ENCODE data around the gene ITPR2.

ITPR2 gene

DNA sequence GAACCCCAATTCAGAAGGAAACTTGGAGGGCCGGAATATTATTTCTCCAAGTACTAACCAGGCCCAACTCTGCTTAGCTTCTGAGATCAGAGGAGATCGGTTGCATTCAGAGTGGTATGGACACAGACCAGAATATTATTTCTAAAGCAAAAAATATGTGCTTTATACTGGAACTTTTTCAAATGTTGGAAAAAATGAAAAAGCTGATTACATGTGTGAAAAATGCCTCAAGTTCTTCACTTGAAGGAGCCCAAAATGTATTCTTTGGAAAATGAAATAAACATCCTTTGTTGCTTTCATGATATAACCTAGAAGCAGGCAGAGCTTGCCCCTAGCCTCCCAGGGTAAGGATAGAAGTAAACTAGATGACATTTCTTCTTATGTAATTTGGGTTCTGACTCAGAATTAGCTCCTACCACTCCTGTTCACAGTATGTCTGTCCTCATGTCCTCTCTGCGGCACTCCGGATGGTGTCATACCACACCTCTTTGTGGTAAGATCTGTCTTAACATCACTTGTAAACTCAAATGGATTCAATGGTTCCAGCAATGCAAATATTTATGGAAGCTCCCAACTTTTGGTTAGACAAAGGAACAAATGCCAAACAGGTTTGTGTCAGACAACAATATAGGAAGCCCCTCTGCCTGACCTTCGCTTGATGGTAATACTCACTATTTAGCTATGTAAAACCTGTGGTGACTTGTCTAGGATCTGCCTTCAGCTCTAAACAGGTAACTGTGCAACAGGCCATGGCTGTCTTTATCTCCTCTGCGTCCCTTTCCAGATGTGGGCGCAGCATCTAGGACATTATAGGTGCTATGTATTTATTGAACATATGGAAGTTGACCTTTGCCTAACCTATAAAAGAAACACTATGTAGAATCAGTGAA, 459.1 kb downstream of the ITPR2 start:
- H3K27me3 ChIP-seq (replicated peaks; ENCODE audit: insufficient read depth, low read length) = no peaks in the 10 kb centered on the region
- H3K79me2 ChIP-seq (ENCODE audit: low read length) = no peaks in the 10 kb centered on the region
- H3K36me3 ChIP-seq (replicated peaks; ENCODE audit: insufficient read depth, low read length) = no peaks in the 10 kb centered on the region
- DNase-seq = no peak
- no peak overlapping the region for H2AFZ ChIP-seq (ENCODE audit: low read length)
- no peaks in the 10 kb centered on the region for H3K4me1 ChIP-seq (ENCODE audit: low read length)
- H3K9me2 ChIP-seq (replicated peaks; ENCODE audit: insufficient read depth, low read length) = no peaks in the 10 kb centered on the region
- H3K9ac ChIP-seq (ENCODE audit: low read length) = no peak overlapping the region
- no peaks in the 10 kb centered on the region for H3F3A ChIP-seq (ENCODE audit: insufficient read depth, low read length)
- no peak overlapping the region for H3K4me2 ChIP-seq (ENCODE audit: low read depth, low read length)
- H3K27ac ChIP-seq (ENCODE audit: low read length) = no peak overlapping the region
- no peaks in the 10 kb centered on the region for H4K20me1 ChIP-seq (ENCODE audit: insufficient read depth, low read length)
- H3K9me3 ChIP-seq (replicated peaks; ENCODE audit: insufficient read depth, low read length) = no peaks in the 10 kb centered on the region
- TF ChIP-seq EZH2 (optimal IDR thresholded peaks at IDR 0.05; ENCODE audit: low read depth, low read length) (no peak), EZH2phosphoT487 (IDR thresholded peaks at IDR 0.05; ENCODE audit: low read length) (no peak), CTCF (IDR thresholded peaks at IDR 0.05; ENCODE audit: low read length) (no peak)
- no peak overlapping the region for H3K4me3 ChIP-seq (ENCODE audit: low read length)

GRCh38 chr12:26372866-26373265, 460.1 kb downstream of the ITPR2 start:
- Histone ChIP-seq H4K20me1 (ENCODE audit: insufficient read depth, low read length) (no peaks in the 10 kb centered on the region), H3K36me3 (replicated peaks; ENCODE audit: insufficient read depth, low read length) (no peaks in the 10 kb centered on the region), H3K4me3 (ENCODE audit: low read length) (no peak overlapping the region), H3K79me2 (ENCODE audit: low read length) (no peaks in the 10 kb centered on the region), H3K4me1 (ENCODE audit: low read length) (no peaks in the 10 kb centered on the region), H3F3A (ENCODE audit: insufficient read depth, low read length) (no peaks in the 10 kb centered on the region), H3K9me3 (replicated peaks; ENCODE audit: insufficient read depth, low read length) (no peaks in the 10 kb centered on the region), H3K27ac (ENCODE audit: low read length) (no peak overlapping the region), H3K4me2 (ENCODE audit: low read depth, low read length) (no peak overlapping the region), H3K27me3 (replicated peaks; ENCODE audit: insufficient read depth, low read length) (no peaks in the 10 kb centered on the region), H2AFZ (ENCODE audit: low read length) (no peak overlapping the region), H3K9me2 (replicated peaks; ENCODE audit: insufficient read depth, low read length) (no peaks in the 10 kb centered on the region), H3K9ac (ENCODE audit: low read length) (no peak overlapping the region)
- TF ChIP-seq CTCF (IDR thresholded peaks at IDR 0.05; ENCODE audit: low read length) (no peak), EZH2phosphoT487 (IDR thresholded peaks at IDR 0.05; ENCODE audit: low read length) (no peak), EZH2 (optimal IDR thresholded peaks at IDR 0.05; ENCODE audit: low read depth, low read length) (no peak)
- DNase-seq = no peak

GRCh38 chr12:26370098-26370497, 462.9 kb downstream of the ITPR2 start:
- Histone ChIP-seq H3K27ac (ENCODE audit: low read length) (no peak overlapping the region), H3K4me3 (ENCODE audit: low read length) (no peak overlapping the region), H3K4me2 (ENCODE audit: low read depth, low read length) (no peak overlapping the region), H3K9me3 (replicated peaks; ENCODE audit: insufficient read depth, low read length) (no peaks in the 10 kb centered on the region), H3F3A (ENCODE audit: insufficient read depth, low read length) (no peaks in the 10 kb centered on the region), H3K9me2 (replicated peaks; ENCODE audit: insufficient read depth, low read length) (no peaks in the 10 kb centered on the region), H3K79me2 (ENCODE audit: low read length) (no peaks in the 10 kb centered on the region), H3K4me1 (ENCODE audit: low read length) (no peaks in the 10 kb centered on the region), H3K9ac (ENCODE audit: low read length) (no peak overlapping the region), H4K20me1 (ENCODE audit: insufficient read depth, low read length) (no peaks in the 10 kb centered on the region), H2AFZ (ENCODE audit: low read length) (no peak overlapping the region), H3K36me3 (replicated peaks; ENCODE audit: insufficient read depth, low read length) (no peaks in the 10 kb centered on the region), H3K27me3 (replicated peaks; ENCODE audit: insufficient read depth, low read length) (no peaks in the 10 kb centered on the region)
- TF ChIP-seq EZH2phosphoT487 (IDR thresholded peaks at IDR 0.05; ENCODE audit: low read length) (no peak), EZH2 (optimal IDR thresholded peaks at IDR 0.05; ENCODE audit: low read depth, low read length) (no peak), CTCF (IDR thresholded peaks at IDR 0.05; ENCODE audit: low read length) (no peak)
- no peak for DNase-seq

Data from MM.1S (cell line).